Measurements from ENCODE around the gene GALNT1. TPM values are rescaled to one million over a fixed set of nuclear protein-coding genes. Genes with fewer than 3 reads are reported as not detected.

Gene GALNT1
- 43.9 and 67.5 TPM in 2 replicates for total RNA-seq (2012; rRNA removed)
- 21.9 and 24.9 TPM in 2 replicates for polyA plus RNA-seq (2012; rRNA removed)
- polyA plus RNA-seq (2012; cell fraction: cytosol; rRNA removed), result 2.5 and 5.3 TPM in 2 replicates
- 0.63 and 7.9 TPM in 2 replicates for polyA plus RNA-seq (2012; cell fraction: nucleus; rRNA removed; ENCODE audit: low replicate concordance)
- Bru-seq, nascent RNA, result percentile 81 among the genes with signal in this experiment
- percentile 71 among the genes with signal in this experiment for BruChase-seq, experiment 1, labeled RNA remaining after a 6-hour chase
- BruChase-seq, experiment 2, labeled RNA remaining after a 2-hour chase, result percentile 67 among the genes with signal in this experiment
- long read RNA-seq, partial matches to known transcripts, result 5 of 106 reads
- long read RNA-seq, other reads (novel, unspliced or antisense), result 96 of 106 reads

GRCh38 chr18:35581546-35581897 lies at the start of gene GALNT1:
TSS of gene GALNT1 (plus strand) at chr18:35581740. CDS start at chr18:35654663, 72,923 bp downstream.
- Histone ChIP-seq H2AFZ (replicated peaks; ENCODE audit: low read length, poor library complexity) (peak within 1 kb of the TSS; percentile 98), H2BK15ac (ENCODE audit: low read depth, low read length) (peak within 1 kb of the TSS; percentile 28; the same call in 1 of the 3 replicates), H2BK20ac (ENCODE audit: low read depth, low read length) (no peak within 1 kb of the TSS), H3K9ac (ENCODE audit: low read depth, low read length) (peak within 1 kb of the TSS; percentile 82), H4K20me1 (ENCODE audit: insufficient read depth, low read length) (peaks cover 27% of the 10 kb centered on the region; the same call in 1 of the 2 replicates), H3K79me1 (ENCODE audit: low read depth in 1 of 2, low read length in 2 of 2) (peaks cover 20 to 33% of the 10 kb centered on the region in 2 experiments), H3K4me1 (ENCODE audit: control insufficient read depth, insufficient read depth, low read length) (peaks cover 5% of the 10 kb centered on the region), H3K23ac (ENCODE audit: low read depth, low read length) (peak within 1 kb of the TSS; percentile 93), H4K5ac (ENCODE audit: low read depth, low read length) (no peak within 1 kb of the TSS), H2BK120ac (ENCODE audit: low read depth, low read length) (0 out of 2 replicates have a peak within 1 kb of the TSS, but pooled peaks have one; percentile 32), H3K27ac (ENCODE audit: insufficient read depth, low read length) (peak within 1 kb of the TSS; percentile 54), H2BK5ac (ENCODE audit: low read depth, low read length, poor library complexity, severe bottlenecking) (peak within 1 kb of the TSS; percentile 43), H2AK5ac (ENCODE audit: low read depth, low read length) (no peak within 1 kb of the TSS), H3K4me2 (ENCODE audit: low read depth, low read length) (peak within 1 kb of the TSS; percentile 97), H4K91ac (ENCODE audit: insufficient read depth, low read depth, low read length) (peak within 1 kb of the TSS; percentile 6; the same call in 1 of the 2 replicates), H4K8ac (ENCODE audit: low read depth in 2 of 2, low read length in 2 of 2) (peak within 1 kb of the TSS in 1 of 2 experiments; percentile 86; a peak in 2 of 4 replicates), H3K4ac (ENCODE audit: low read depth, low read length) (peak within 1 kb of the TSS; percentile 37; the same call in 1 of the 2 replicates), H3K27me3 (ENCODE audit: control insufficient read depth, insufficient read depth, low read length) (no peaks in the 10 kb centered on the region), H3K4me3 (ENCODE audit: insufficient read depth, low read depth, low read length) (peak within 1 kb of the TSS; percentile 76), H2AK9ac (replicated peaks; ENCODE audit: low read depth, low read length, poor library complexity) (peak within 1 kb of the TSS; percentile 62), H3K36me3 (ENCODE audit: control insufficient read depth, insufficient read depth, low read length) (0 out of 2 replicates have a peak, but pooled peaks cover 1% of the 10 kb centered on the region), H3K9me1 (ENCODE audit: insufficient read depth, low read length) (peaks cover 3% of the 10 kb centered on the region), H3K18ac (ENCODE audit: low read depth, low read length) (no peak within 1 kb of the TSS), H3K9me3 (ENCODE audit: control insufficient read depth, insufficient read depth, low read length) (no peaks in the 10 kb centered on the region), H3K14ac (replicated peaks; ENCODE audit: low read depth, low read length) (peak within 1 kb of the TSS; percentile 81), H3K56ac (ENCODE audit: extremely low read depth, insufficient read depth, low read length) (peak within 1 kb of the TSS; percentile 59; the same call in 1 of the 2 replicates)
- intact Hi-C loops (cut with micrococcal nuclease) (loop anchor here (2.0 to 5.0 kb wide), 3 partner anchors 36 to 173 kb away; no protein-coding TSS in a partner anchor), dilution Hi-C loops (cut with HindIII; ENCODE audit: low sequenced_read_pairs, unreplicated experiment) (no loop called here), in situ Hi-C loops (cut with MboI; ENCODE audit: low sequenced_read_pairs) (no loop called here)
- DNase-seq, result no peak
- CTCF ChIA-PET, result no interaction called here
- WGBS, 2 experiments (ENCODE audit: extremely low coverage in 2 of 2, insufficient read length in 1 of 2), result 0% methylated on average over 17 of the region's 74 CpGs; no CpG with 5 or more reads in 1 of the 2 experiments
- no TSS peak for BruUV-seq (replicated peaks)
- ATAC-seq (ENCODE audit: low read depth), result peak; percentile 76
- POLR2A ChIA-PET (ENCODE audit: unreplicated experiment), result no interaction called here
- TF ChIP-seq ELK1 (IDR thresholded peaks at IDR 0.05; ENCODE audit: borderline replicate concordance, low read depth, low read length) (no peak), CTCF (conservative IDR thresholded peaks at IDR 0.05; ENCODE audit: low read depth, low read length) (no peak), CEBPB (IDR thresholded peaks at IDR 0.05; ENCODE audit: low read depth, low read length) (no peak), RAD21 (IDR thresholded peaks at IDR 0.05; ENCODE audit: low read length) (no peak), MAFK (IDR thresholded peaks at IDR 0.05; ENCODE audit: low read depth, low read length) (no peak), RCOR1 (IDR thresholded peaks at IDR 0.05; ENCODE audit: insufficient replicate concordance, low read length) (no peak), SMC3 (IDR thresholded peaks at IDR 0.05; ENCODE audit: low read depth, low read length) (no peak), FOS (IDR thresholded peaks at IDR 0.05; ENCODE audit: low read depth, low read length) (no peak), CHD1 (IDR thresholded peaks at IDR 0.05; ENCODE audit: low read depth, low read length) (no peak), USF2 (IDR thresholded peaks at IDR 0.05; ENCODE audit: low read depth, low read length) (no peak), NFE2L2 (IDR thresholded peaks at IDR 0.05; ENCODE audit: low read depth, low read length) (no peak), MAZ (IDR thresholded peaks at IDR 0.05; ENCODE audit: borderline replicate concordance, low read depth, low read length) (no peak), POLR2A (IDR thresholded peaks at IDR 0.05; ENCODE audit: low read depth, low read length) (no peak), RFX5 (IDR thresholded peaks at IDR 0.05; ENCODE audit: low read depth, low read length) (no peak)
